A549 (cell line): Measurements from ENCODE around the gene ATP13A3. TPM values are rescaled to one million over a fixed set of nuclear protein-coding genes. Genes with fewer than 3 reads are reported as not detected.

Experiments
- ATAC-seq, 2 experiments: fragments of 200-7000 bp in 1 of 2; fragments of >200 bp in 1 of 2; cut with Nextera tagmentation in 1 of 2; cut with Tn5 transposase in 1 of 2; 3 replicates each; pipeline versions ENCODE4 v1.8.0 to v1.9.1; 2018 to 2020; ENCODE audit warnings: mild to moderate bottlenecking in 1 of 2, moderate library complexity in 1 of 2
- CTCF ChIA-PET: fragments of 300-600 bp; sonication (Branson Sonifier 250); formaldehyde crosslinking; extraction: SDS; loops from one replicate; lab custom pipeline; 2021; ENCODE audit warnings: antibody characterized with exemption, inconsistent platforms; lab: Yijun Ruan, JAX
- POLR2A ChIA-PET: fragments of 350-600 bp; formaldehyde crosslinking; extraction: SDS; loops from one replicate; lab custom pipeline; 2021; ENCODE audit warnings: antibody characterized with exemption, inconsistent platforms; lab: Yijun Ruan, JAX
- DNase-seq, 2 experiments: peaks; one replicate each; pipeline versions ENCODE4 v3.0.0 to v3.0.0-alpha.2; 2011 to 2016; ENCODE audit warnings: low read depth in 1 of 2, low spot score in 1 of 2
- FAIRE-seq: peaks from 2 replicates; lab custom pipeline; 2011; peaks lifted over from hg19 to GRCh38; lab: Jason Lieb, UNC
- H3K27ac ChIP-seq, 2 experiments: fragments of >200 bp; sonication (Bioruptor Twin); formaldehyde crosslinking; 3 replicates each; pipeline ENCODE4 v1.5.1; 2016 to 2017
- H3K4me1 ChIP-seq: fragments of >200 bp; sonication (Bioruptor Twin); formaldehyde crosslinking; 3 replicates; pipeline ENCODE4 v1.6.1; 2016
- H3K4me2 ChIP-seq: fragments of >200 bp; sonication (Bioruptor Twin); formaldehyde crosslinking; 3 replicates; pipeline ENCODE4 v1.6.1; 2016
- H3K4me3 ChIP-seq: fragments of >200 bp; sonication (Bioruptor Twin); formaldehyde crosslinking; 3 replicates; pipeline ENCODE4 v1.5.1; 2016
- H3K9me3 ChIP-seq: fragments of >200 bp; sonication (Bioruptor Twin); formaldehyde crosslinking; 3 replicates; pipeline ENCODE4 v1.6.1; 2016
- CBX2 ChIP-seq: fragments of 200-600 bp; sonication (generic); IDR thresholded peaks from 2 replicates; pipeline ENCODE4 v1.6.1; 2016; ENCODE audit warnings: low read depth, mild to moderate bottlenecking, borderline replicate concordance
- CHD2 ChIP-seq: fragments of 150-350 bp; IDR thresholded peaks from 2 replicates; pipeline ENCODE4 v1.6.1; 2014; ENCODE audit warnings: low read length; ENCODE audit not compliant: partially characterized antibody
- E2F6 ChIP-seq: IDR thresholded peaks from 2 replicates; pipeline ENCODE4 v1.6.1; 2012; ENCODE audit warnings: low read depth, borderline replicate concordance
- ELK1 ChIP-seq: fragments of 150-350 bp; IDR thresholded peaks from 2 replicates; pipeline ENCODE4 v1.6.1; 2014; ENCODE audit warnings: low read depth, mild to moderate bottlenecking, low read length
- FOSL2 ChIP-seq, 2 experiments: fragments of 450-650 bp in 1 of 2; fragments of >200 bp in 1 of 2; sonication (Bioruptor Twin) in 1 of 2; formaldehyde crosslinking; IDR thresholded peaks; 2 replicates each; pipeline versions ENCODE4 v1.5.0 to v1.6.1; 2016 to 2020; ENCODE audit warnings: mild to moderate bottlenecking in 1 of 2, moderate library complexity in 1 of 2
- GATA3 ChIP-seq: IDR thresholded peaks from 2 replicates; pipeline ENCODE4 v1.6.1; 2012; ENCODE audit warnings: borderline replicate concordance
- HES2 ChIP-seq: fragments of >200 bp; sonication (Bioruptor Twin); formaldehyde crosslinking; IDR thresholded peaks from 2 replicates; pipeline ENCODE4 v1.6.1; 2016
- HEYL ChIP-seq: fragments of 250-450 bp; sonication (Bioruptor Pico); IDR thresholded peaks from 2 replicates; pipeline ENCODE4 v1.8.0; 2021; ENCODE audit warnings: mild to moderate bottlenecking, moderate library complexity
- HOXA7 ChIP-seq: fragments of 250-450 bp; sonication (Bioruptor Pico); IDR thresholded peaks from 2 replicates; pipeline ENCODE4 v1.5.0; 2020; ENCODE audit warnings: mild to moderate bottlenecking, moderate library complexity
- HOXB13 ChIP-seq: fragments of 250-450 bp; sonication (Bioruptor Pico); IDR thresholded peaks from 2 replicates; pipeline ENCODE4 v1.5.0; 2020; ENCODE audit warnings: low read depth, mild to moderate bottlenecking, moderate library complexity
- JUN ChIP-seq, 2 experiments: fragments of >200 bp; sonication (Bioruptor Twin); formaldehyde crosslinking; IDR thresholded peaks; 2 replicates in 1 of 2; 3 replicates in 1 of 2; pipeline ENCODE4 v1.6.1; 2016 to 2017
- JUNB ChIP-seq: fragments of >200 bp; sonication (Bioruptor Twin); formaldehyde crosslinking; IDR thresholded peaks from 2 replicates; pipeline ENCODE4 v1.6.1; 2016
- MAFK ChIP-seq: fragments of 450-650 bp; IDR thresholded peaks from 2 replicates; pipeline ENCODE4 v1.6.1; 2014; ENCODE audit not compliant: partially characterized antibody
- MYC ChIP-seq: IDR thresholded peaks from 2 replicates; pipeline ENCODE4 v1.6.1; 2012; ENCODE audit warnings: mild to moderate bottlenecking, inconsistent platforms, low read length, improper control_type of control experiment, borderline replicate concordance
- NFE2L2 ChIP-seq: fragments of 150-350 bp; conservative IDR thresholded peaks from 2 replicates; pipeline ENCODE4 v1.6.1; 2014; ENCODE audit warnings: low read length
- NPAS2 ChIP-seq: fragments of 250-450 bp; sonication (Bioruptor Pico); IDR thresholded peaks from 2 replicates; pipeline ENCODE4 v1.8.0; 2022; ENCODE audit warnings: mild to moderate bottlenecking, moderate library complexity, borderline replicate concordance
- NR3C1 ChIP-seq: fragments of >200 bp; sonication (Bioruptor Twin); formaldehyde crosslinking; IDR thresholded peaks from 3 replicates; pipeline ENCODE4 v1.6.1; 2017
- PBX3 ChIP-seq: IDR thresholded peaks from 2 replicates; pipeline ENCODE4 v1.6.1; 2012
- POLR2AphosphoS2 ChIP-seq: conservative IDR thresholded peaks from 2 replicates; pipeline ENCODE4 v1.6.1; 2012; ENCODE audit warnings: low read length, improper control_type of control experiment, inconsistent platforms
- RAD21 ChIP-seq, 2 experiments: fragments of >200 bp in 1 of 2; sonication (Bioruptor Twin) in 1 of 2; formaldehyde crosslinking in 1 of 2; IDR thresholded peaks in 1 of 2; conservative IDR thresholded peaks in 1 of 2; 2 replicates in 1 of 2; 3 replicates in 1 of 2; pipeline ENCODE4 v1.6.1; 2012 to 2018; ENCODE audit warnings: inconsistent platforms in 1 of 2
- RARB ChIP-seq: fragments of 250-450 bp; sonication (Bioruptor Pico); IDR thresholded peaks from 2 replicates; pipeline ENCODE4 v1.8.0; 2021; ENCODE audit warnings: mild to moderate bottlenecking, moderate library complexity
- RCOR1 ChIP-seq: fragments of 150-350 bp; IDR thresholded peaks from 2 replicates; pipeline ENCODE4 v1.6.1; 2014; ENCODE audit warnings: antibody characterized with exemption, low read length, low read depth
- REST ChIP-seq: fragments of 200-600 bp; sonication (generic); IDR thresholded peaks from 2 replicates; pipeline ENCODE4 v1.6.1; 2016; ENCODE audit warnings: antibody characterized with exemption, mild to moderate bottlenecking, moderate library complexity
- RFX5 ChIP-seq: fragments of 450-650 bp; IDR thresholded peaks from 2 replicates; pipeline ENCODE4 v1.7.1; 2014; ENCODE audit warnings: antibody characterized with exemption, mild to moderate bottlenecking, moderate library complexity
- RNF2 ChIP-seq: fragments of 200-600 bp; sonication (generic); IDR thresholded peaks from 2 replicates; pipeline ENCODE4 v1.6.1; 2016; ENCODE audit warnings: low read depth, mild to moderate bottlenecking, antibody characterized with exemption, moderate library complexity, borderline replicate concordance
- SREBF2 ChIP-seq: fragments of 450-650 bp; IDR thresholded peaks from 2 replicates; pipeline ENCODE4 v1.6.1; 2014; ENCODE audit warnings: mild to moderate bottlenecking, moderate library complexity
- ZNF302 ChIP-seq: fragments of 250-450 bp; sonication (Bioruptor Pico); IDR thresholded peaks from 2 replicates; pipeline ENCODE4 v1.9.0; 2021; ENCODE audit warnings: inconsistent platforms, mild to moderate bottlenecking, moderate library complexity
- WGBS: methylation state at CpG from one replicate; pipeline ENCODE4 v1.1.6; 2017; ENCODE audit errors: missing lambda C conversion rate; 5-methylcytosine and 5-hydroxymethylcytosine counted together
- polyA plus RNA-seq, 4 experiments: library from polyadenylated mRNA; depleted of rRNA in 3 of 4; stranded (reverse); fragments of >200 nt; fragmentation: RNase III in 1 of 4; extraction: RNeasy Plus Mini Kit Qiagen cat#74134 plus additional on column Dnase treatment in 1 of 4; gene quantifications; 2 replicates in 3 of 4; 3 replicates in 1 of 4; pipeline ENCODE4 v1.2.3, GENCODE V29; 2011 to 2017

ATP13A3 gene
- polyA plus RNA-seq, 2 of the 4 experiments (the other 2 are of a cell fraction), result 63.6 to 102 TPM

- FAIRE-seq (no peak), ATAC-seq (no peak), DNase-seq (no peak)
- Histone ChIP-seq H3K4me3 (no peak overlapping the region), H3K4me2 (no peak overlapping the region), H3K9me3 (no peaks in the 10 kb centered on the region), H3K4me1 (peaks cover 7% of the 10 kb centered on the region; the same call in 1 of the 3 replicates), H3K27ac (no peak overlapping the region)
- 68% methylated on average over 6 of the region's 6 CpGs for WGBS
- ChIA-PET CTCF (no interaction called here), POLR2A (no interaction called here)
- TF ChIP-seq ELK1, result no peak
- TF ChIP-seq GATA3, result no peak
- TF ChIP-seq MAFK, result no peak
- no peak for TF ChIP-seq CBX2
- no peak for TF ChIP-seq HOXA7 (CRISPR knock-in tag)
- TF ChIP-seq FOSL2 (IDR thresholded peaks at IDR 0.05), result no peak
- TF ChIP-seq FOSL2 (CRISPR knock-in tag; IDR thresholded peaks at IDR 0.05), result no peak
- TF ChIP-seq MYC, result no peak
- TF ChIP-seq NFE2L2, result no peak
- TF ChIP-seq RAD21 (conservative IDR thresholded peaks at IDR 0.05 in 1 of 2, IDR thresholded peaks at IDR 0.05 in 1 of 2), result no peak
- no peak for TF ChIP-seq CHD2
- no peak for TF ChIP-seq RCOR1
- no peak for TF ChIP-seq PBX3
- no peak for TF ChIP-seq RFX5
- no peak for TF ChIP-seq HOXB13 (CRISPR knock-in tag)
- TF ChIP-seq SREBF2, result no peak
- no peak for TF ChIP-seq RARB
- no peak for TF ChIP-seq HEYL (CRISPR knock-in tag)
These were observed 102.6 kb downstream of the ATP13A3 start for GRCh38 chr3:194384156-194384555.

- POLR2A ChIA-PET, result no interaction called here
- Histone ChIP-seq H3K9me3 (no peaks in the 10 kb centered on the region), H3K4me3 (no peak overlapping the region), H3K4me1 (peaks cover 7% of the 10 kb centered on the region; the same call in 1 of the 3 replicates), H3K27ac (no peak overlapping the region)
- DNase-seq, result no peak
- ATAC-seq, result 0 out of 6 replicates have a peak, but pooled peaks of 1 of the 2 experiments have one; percentile 36
- TF ChIP-seq RNF2, result no peak
- TF ChIP-seq JUNB, result no peak
- TF ChIP-seq NR3C1, result no peak
- no peak for TF ChIP-seq REST
- TF ChIP-seq HES2, result no peak
- no peak for TF ChIP-seq RCOR1
- TF ChIP-seq RFX5, result no peak
- no peak for TF ChIP-seq CHD2
- no peak for TF ChIP-seq ZNF302
- TF ChIP-seq POLR2AphosphoS2, result no peak
- no peak for TF ChIP-seq E2F6
- TF ChIP-seq MYC, result no peak
- TF ChIP-seq NPAS2 (CRISPR knock-in tag), result no peak
- TF ChIP-seq PBX3, result no peak
- TF ChIP-seq JUN (IDR thresholded peaks at IDR 0.05), result no peak
- no peak for TF ChIP-seq NFE2L2
- TF ChIP-seq, all 56 proteins: peak for 0
- 83% methylated on average over 14 of the region's 14 CpGs for WGBS
- FAIRE-seq, result no peak
- H3K4me2 ChIP-seq, result no peak overlapping the region
- CTCF ChIA-PET, result interaction anchor here (0.6 to 1.7 kb wide), 3 partner anchors 12 to 59 kb away, joined by 3 to 6 read pairs (median 4); no protein-coding TSS in a partner anchor
These were observed 103.4 kb downstream of the ATP13A3 start for GRCh38 chr3:194383276-194383940.
